H9 (cell line): Measurements from ENCODE around the gene KDM3A. TPM values are rescaled to one million over a fixed set of nuclear protein-coding genes. Genes with fewer than 3 reads are reported as not detected.
"Not testable (repeated sequence)": the region's sequence is repeated elsewhere in the genome, so short reads cannot be mapped to it uniquely, and the experiment has no call there.

Source experiments
- DNase-seq: peaks from one replicate; pipeline ENCODE4 v3.0.0-alpha.2; 2017
- H2AFZ ChIP-seq: one replicate; pipeline ENCODE4 v1.6.1; 2013; ENCODE audit warnings: mild to moderate bottlenecking, low read length, control low read depth, moderate library complexity
- H2AK5ac ChIP-seq: 2 replicates; pipeline ENCODE4 v1.6.1; 2013; ENCODE audit warnings: low read length, control low read depth, mixed read lengths; ENCODE audit not compliant: insufficient read length
- H2BK120ac ChIP-seq: one replicate; pipeline ENCODE4 v1.6.1; 2013; ENCODE audit warnings: low read depth, mild to moderate bottlenecking, low read length, control low read depth, inconsistent platforms; ENCODE audit not compliant: poor library complexity, severe bottlenecking
- H2BK12ac ChIP-seq: 2 replicates; pipeline ENCODE4 v1.6.1; 2013; ENCODE audit warnings: low read length, control low read depth, mixed read lengths, low read depth; ENCODE audit not compliant: insufficient read length
- H2BK15ac ChIP-seq: 2 replicates; pipeline ENCODE4 v1.6.1; 2013; ENCODE audit warnings: low read depth, low read length, control low read depth
- H2BK20ac ChIP-seq: one replicate; pipeline ENCODE4 v1.6.1; 2013; ENCODE audit warnings: low read depth, mild to moderate bottlenecking, low read length, control low read depth, inconsistent platforms; ENCODE audit not compliant: poor library complexity, severe bottlenecking
- H2BK5ac ChIP-seq: 2 replicates; pipeline ENCODE4 v1.6.1; 2013; ENCODE audit warnings: low read length, control low read depth, mixed read lengths; ENCODE audit not compliant: insufficient read length
- H3K14ac ChIP-seq: 2 replicates; pipeline ENCODE4 v1.6.1; 2013; ENCODE audit warnings: low read length, control low read depth; ENCODE audit not compliant: insufficient read depth
- H3K18ac ChIP-seq: 2 replicates; pipeline ENCODE4 v1.6.1; 2013; ENCODE audit warnings: low read depth, mild to moderate bottlenecking, mixed read lengths, low read length, control low read depth; ENCODE audit not compliant: insufficient read length
- H3K23ac ChIP-seq: 2 replicates; pipeline ENCODE4 v1.6.1; 2013; ENCODE audit warnings: low read length, control low read depth, mixed read lengths, low read depth; ENCODE audit not compliant: insufficient read length
- H3K23me2 ChIP-seq: 2 replicates; pipeline ENCODE4 v1.6.1; 2013; ENCODE audit warnings: low read depth, mild to moderate bottlenecking, mixed read lengths, low read length, control low read depth; ENCODE audit not compliant: insufficient read length, poor library complexity, severe bottlenecking
- H3K27ac ChIP-seq: 2 replicates; pipeline ENCODE4 v1.5.1; 2013; ENCODE audit warnings: low read length, control low read depth, mixed read lengths, low read depth; ENCODE audit not compliant: insufficient read length
- H3K27me3 ChIP-seq: 2 replicates; pipeline ENCODE4 v1.6.1; 2013; ENCODE audit warnings: low read length, control low read depth, inconsistent platforms; ENCODE audit not compliant: insufficient read depth
- H3K4ac ChIP-seq: 2 replicates; pipeline ENCODE4 v1.6.1; 2013; ENCODE audit warnings: low read depth, mild to moderate bottlenecking, control low read depth, inconsistent platforms, low read length, moderate library complexity
- H3K4me1 ChIP-seq: 2 replicates; pipeline ENCODE4 v1.6.1; 2013; ENCODE audit warnings: low read length, control low read depth, inconsistent platforms; ENCODE audit not compliant: insufficient read depth
- H3K4me2 ChIP-seq: 2 replicates; pipeline ENCODE4 v1.6.1; 2013; ENCODE audit warnings: low read length, control low read depth, mixed read lengths; ENCODE audit not compliant: insufficient read length, insufficient read depth
- H3K56ac ChIP-seq: 2 replicates; pipeline ENCODE4 v1.6.1; 2013; ENCODE audit warnings: low read depth, mild to moderate bottlenecking, mixed read lengths, low read length, control low read depth; ENCODE audit not compliant: insufficient read length
- H3K79me1 ChIP-seq: 2 replicates; pipeline ENCODE4 v1.6.1; 2013; ENCODE audit warnings: low read depth, mild to moderate bottlenecking, moderate library complexity, low read length, control low read depth, inconsistent platforms; ENCODE audit not compliant: insufficient read depth, poor library complexity, severe bottlenecking
- H3K79me2 ChIP-seq: 2 replicates; pipeline ENCODE4 v1.6.1; 2013; ENCODE audit warnings: low read length, control low read depth, inconsistent platforms; ENCODE audit not compliant: insufficient read depth
- H3K9ac ChIP-seq: 2 replicates; pipeline ENCODE4 v1.6.1; 2013; ENCODE audit warnings: low read length, control low read depth, mixed read lengths; ENCODE audit not compliant: insufficient read length; ENCODE audit errors: extremely low read depth
- H3K9me3 ChIP-seq: one replicate; pipeline ENCODE4 v1.6.1; 2013; ENCODE audit warnings: low read depth, low read length, inconsistent platforms; ENCODE audit not compliant: control insufficient read depth
- H3T11ph ChIP-seq: one replicate; pipeline ENCODE4 v1.6.1; 2013; ENCODE audit warnings: mild to moderate bottlenecking, low read length, control low read depth, inconsistent platforms
- H4K20me1 ChIP-seq: one replicate; pipeline ENCODE4 v1.6.1; 2013; ENCODE audit not compliant: control insufficient read depth, insufficient read length, insufficient read depth
- H4K5ac ChIP-seq: 2 replicates; pipeline ENCODE4 v1.6.1; 2013; ENCODE audit warnings: low read depth, mild to moderate bottlenecking, mixed read lengths, low read length, control low read depth; ENCODE audit not compliant: insufficient read length
- H4K8ac ChIP-seq: replicated peaks from 2 replicates; pipeline ENCODE4 v1.6.1; 2013; ENCODE audit warnings: low read length, control low read depth, mixed read lengths, low read depth; ENCODE audit not compliant: insufficient read length
- H4K91ac ChIP-seq: 2 replicates; pipeline ENCODE4 v1.6.1; 2013; ENCODE audit warnings: low read depth, mild to moderate bottlenecking, moderate library complexity, mixed read lengths, low read length, control low read depth; ENCODE audit not compliant: insufficient read length
- H3K27ac Mint-ChIP-seq, 3 experiments: 2 replicates in 2 of 3; 3 replicates in 1 of 3; pipeline ENCODE4 v1.8.0; 2020 to 2021; ENCODE audit warnings: mixed read lengths in 3 of 3, mild to moderate bottlenecking in 1 of 3, moderate library complexity in 1 of 3
- H3K27me3 Mint-ChIP-seq: 2 replicates; pipeline ENCODE4 v1.8.0; 2021; ENCODE audit warnings: low read depth, mild to moderate bottlenecking, moderate library complexity, mixed read lengths
- H3K36me3 Mint-ChIP-seq, 3 experiments: 2 replicates in 2 of 3; 3 replicates in 1 of 3; pipeline ENCODE4 v1.8.0; 2020 to 2021; ENCODE audit warnings: low read depth in 3 of 3, mixed read lengths in 3 of 3; ENCODE audit not compliant: insufficient read depth in 1 of 3
- H3K4me1 Mint-ChIP-seq, 2 experiments: 2 replicates each; pipeline ENCODE4 v1.8.0; 2020; ENCODE audit warnings: mixed read lengths in 2 of 2
- H3K4me3 Mint-ChIP-seq, 2 experiments: 2 replicates in 1 of 2; 3 replicates in 1 of 2; pipeline ENCODE4 v1.8.0; 2020 to 2021; ENCODE audit warnings: mild to moderate bottlenecking in 2 of 2, mixed read lengths in 2 of 2, moderate library complexity in 1 of 2
- H3K9me3 Mint-ChIP-seq, 2 experiments: 2 replicates in 1 of 2; 3 replicates in 1 of 2; pipeline ENCODE4 v1.8.0; 2020; ENCODE audit warnings: mild to moderate bottlenecking in 2 of 2, mixed read lengths in 2 of 2, moderate library complexity in 1 of 2
- WGBS: extraction: QIAGEN DNeasy Blood & Tissue Kit; methylation state at CpG from one replicate; pipeline ENCODE4 v1.1.7; 2013; ENCODE audit warnings: missing lambda C conversion rate, low lambda C conversion rate, mixed read lengths; ENCODE audit not compliant: insufficient read length; ENCODE audit errors: extremely low coverage; 5-methylcytosine and 5-hydroxymethylcytosine counted together
- total RNA-seq: library from RNA; stranded (reverse); gene quantifications from 2 replicates; pipeline ENCODE4 v1.2.1, GENCODE V29; 2021
- TF ChIP-seq, protein P1 (sequence below): fragments of 200-600 bp; sonication (generic); conservative IDR thresholded peaks from 3 replicates; pipeline ENCODE4 v1.8.0; 2021; ENCODE audit warnings: antibody characterized with exemption, mild to moderate bottlenecking

Gene KDM3A
- total RNA-seq, 1 experiment from 2014 or later, result 28.1 TPM

DNA sequence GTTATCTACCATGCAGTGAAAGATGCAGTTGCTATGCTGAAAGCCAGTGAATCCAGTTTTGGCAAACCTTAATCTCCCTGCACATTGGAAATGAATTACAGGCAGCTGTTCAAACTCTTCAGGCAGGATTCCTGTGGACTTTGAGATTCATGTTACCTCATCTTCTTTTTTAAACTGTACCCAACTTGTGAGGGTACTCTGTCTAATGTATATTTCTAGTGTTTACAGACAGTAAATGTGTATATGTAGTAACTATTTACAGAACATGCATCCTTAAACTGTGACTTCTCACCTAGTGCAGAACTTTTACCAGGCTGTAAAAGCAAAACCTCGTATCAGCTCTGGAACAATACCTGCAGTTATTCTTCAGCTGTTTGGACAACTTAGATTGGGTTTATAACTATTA, 50.9 kb downstream of the KDM3A start:
- Histone ChIP-seq H3K23ac (no peak overlapping the region), H3K9me3 (no peaks in the 10 kb centered on the region), H3K23me2 (no peaks in the 10 kb centered on the region), H3K79me2 (no peaks in the 10 kb centered on the region), H3K79me1 (no peaks in the 10 kb centered on the region), H4K91ac (no peak overlapping the region), H3K56ac (no peak overlapping the region), H4K5ac (no peak overlapping the region), H3K18ac (no peak overlapping the region), H3K4ac (no peak overlapping the region), H2AK5ac (no peak overlapping the region), H3K27me3 (no peaks in the 10 kb centered on the region), H3K9ac (no peak overlapping the region), H3K14ac (no peak overlapping the region), H4K8ac (no peak overlapping the region), H2AFZ (no peak overlapping the region), H3T11ph (no peak overlapping the region), H2BK120ac (no peak overlapping the region), H2BK12ac (no peak overlapping the region), H3K4me2 (no peak overlapping the region), H3K4me1 (no peaks in the 10 kb centered on the region), H2BK5ac (no peak overlapping the region), H4K20me1 (no peaks in the 10 kb centered on the region), H3K27ac (no peak overlapping the region), H2BK15ac (no peak overlapping the region), H2BK20ac (no peak overlapping the region)
- DNase-seq, result no peak
- no CpG with 5 or more reads among the region's 1 CpG for WGBS
- no peak overlapping the region for H3K27ac Mint-ChIP-seq
- no peaks in the 10 kb centered on the region for H3K27me3 Mint-ChIP-seq
- H3K4me1 Mint-ChIP-seq, result no peaks in the 10 kb centered on the region
- H3K36me3 Mint-ChIP-seq, result peaks cover 55 to 93% (median 90%) of the 10 kb centered on the region in 3 experiments
- peaks cover 3 to 15% of the 10 kb centered on the region in 2 experiments; a peak in 2 of 5 replicates for H3K9me3 Mint-ChIP-seq
- H3K4me3 Mint-ChIP-seq, result no peak overlapping the region
- TF ChIP-seq, protein P1, sequence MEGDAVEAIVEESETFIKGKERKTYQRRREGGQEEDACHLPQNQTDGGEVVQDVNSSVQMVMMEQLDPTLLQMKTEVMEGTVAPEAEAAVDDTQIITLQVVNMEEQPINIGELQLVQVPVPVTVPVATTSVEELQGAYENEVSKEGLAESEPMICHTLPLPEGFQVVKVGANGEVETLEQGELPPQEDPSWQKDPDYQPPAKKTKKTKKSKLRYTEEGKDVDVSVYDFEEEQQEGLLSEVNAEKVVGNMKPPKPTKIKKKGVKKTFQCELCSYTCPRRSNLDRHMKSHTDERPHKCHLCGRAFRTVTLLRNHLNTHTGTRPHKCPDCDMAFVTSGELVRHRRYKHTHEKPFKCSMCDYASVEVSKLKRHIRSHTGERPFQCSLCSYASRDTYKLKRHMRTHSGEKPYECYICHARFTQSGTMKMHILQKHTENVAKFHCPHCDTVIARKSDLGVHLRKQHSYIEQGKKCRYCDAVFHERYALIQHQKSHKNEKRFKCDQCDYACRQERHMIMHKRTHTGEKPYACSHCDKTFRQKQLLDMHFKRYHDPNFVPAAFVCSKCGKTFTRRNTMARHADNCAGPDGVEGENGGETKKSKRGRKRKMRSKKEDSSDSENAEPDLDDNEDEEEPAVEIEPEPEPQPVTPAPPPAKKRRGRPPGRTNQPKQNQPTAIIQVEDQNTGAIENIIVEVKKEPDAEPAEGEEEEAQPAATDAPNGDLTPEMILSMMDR, result no peak

- H3T11ph ChIP-seq, H3K4me1 ChIP-seq, H2BK15ac ChIP-seq, H3K27me3 ChIP-seq, H3K79me1 ChIP-seq, H3K4me3 Mint-ChIP-seq, H3K23ac ChIP-seq, DNase-seq, H3K4ac ChIP-seq, H3K18ac ChIP-seq, H3K9ac ChIP-seq, H3K14ac ChIP-seq, H2BK20ac ChIP-seq, H4K20me1 ChIP-seq, H3K56ac ChIP-seq, H3K23me2 ChIP-seq, H2BK120ac ChIP-seq, H3K27me3 Mint-ChIP-seq, H2BK5ac ChIP-seq, H3K79me2 ChIP-seq, H3K4me2 ChIP-seq, H3K27ac ChIP-seq, H2BK12ac ChIP-seq, H3K27ac Mint-ChIP-seq, H3K4me1 Mint-ChIP-seq, H2AK5ac ChIP-seq, H2AFZ ChIP-seq, H4K5ac ChIP-seq, H4K91ac ChIP-seq, H4K8ac ChIP-seq: not testable (repeated sequence)
- H3K36me3 Mint-ChIP-seq, result peaks cover 83 to 98% (median 96%) of the 10 kb centered on the region in 3 experiments
- H3K9me3 Mint-ChIP-seq, result peaks cover 36 to 49% of the 10 kb centered on the region in 2 experiments
- H3K9me3 ChIP-seq, result peaks cover 17% of the 10 kb centered on the region
- no CpG with 5 or more reads among the region's 3 CpGs for WGBS
Observed at GRCh38 chr2:86496391-86496790, 55.2 kb downstream of the KDM3A start.
